ENCODE measurements around the gene PGAP3. TPM values are rescaled to one million over a fixed set of nuclear protein-coding genes. Genes with fewer than 3 reads are reported as not detected.

The PGAP3 gene
- total RNA-seq, 1 experiment from 2014 or later, result 13.2 TPM

GRCh38 chr17:39687101-39687545 lies 734 bp downstream of the PGAP3 start:
- Mint-ChIP-seq H3K27ac (ENCODE audit: low read depth, unreplicated experiment) (peak overlapping the region; percentile 95), H3K27me3 (ENCODE audit: insufficient read depth, unreplicated experiment) (no peaks in the 10 kb centered on the region), H3K4me1 (ENCODE audit: insufficient read depth, unreplicated experiment) (peaks cover 14% of the 10 kb centered on the region), H3K9me3 (ENCODE audit: unreplicated experiment) (no peaks in the 10 kb centered on the region), H3K36me3 (ENCODE audit: insufficient read depth, unreplicated experiment) (peaks cover 11% of the 10 kb centered on the region), H3K4me3 (ENCODE audit: unreplicated experiment) (peak overlapping the region; percentile 79)
- TSS peak; percentile 74 for BruUV-seq (replicated peaks)
- POLR2A ChIA-PET, result interaction anchor here (0.9 to 4.1 kb wide), 8 partner anchors 13 to 83 kb away, joined by 3 to 68 read pairs (median 11); partner anchors contain the start of genes ERBB2, MIEN1 and STARD3
- intact Hi-C loops (cut with micrococcal nuclease), result loop anchor here (5.0 kb wide), 2 partner anchors 50 to 55 kb away; partner anchors contain the start of gene STARD3
- DNase-seq (ENCODE audit: unreplicated experiment), result no peak
- CTCF ChIA-PET, result interaction anchor here (0.6 to 1.1 kb wide), 3 partner anchors 13 to 66 kb away, joined by 3 read pairs; partner anchors contain the start of gene ERBB2
- TF ChIP-seq CTCF (IDR thresholded peaks at IDR 0.05; ENCODE audit: unreplicated experiment), result no peak

GRCh38 chr17:39684369-39685192 lies 3.3 kb downstream of the PGAP3 start:
- no peak overlapping the region for H3K4me3 Mint-ChIP-seq (ENCODE audit: unreplicated experiment)
- POLR2A ChIA-PET, result interaction anchor here (1.3 kb wide), 1 partner anchor 29 kb away, joined by 4 read pairs; no protein-coding TSS in a partner anchor
- no peaks in the 10 kb centered on the region for H3K9me3 Mint-ChIP-seq (ENCODE audit: unreplicated experiment)
- BruUV-seq (replicated peaks), result no TSS peak
- H3K4me1 Mint-ChIP-seq (ENCODE audit: insufficient read depth, unreplicated experiment), result peaks cover 14% of the 10 kb centered on the region
- DNase-seq (ENCODE audit: unreplicated experiment), result no peak
- CTCF ChIA-PET, result interaction anchor here (0.6 to 1.6 kb wide), 4 partner anchors 13 to 236 kb away, joined by 3 to 5 read pairs (median 4); no protein-coding TSS in a partner anchor
- H3K27me3 Mint-ChIP-seq (ENCODE audit: insufficient read depth, unreplicated experiment), result no peaks in the 10 kb centered on the region
- peaks cover 11% of the 10 kb centered on the region for H3K36me3 Mint-ChIP-seq (ENCODE audit: insufficient read depth, unreplicated experiment)
- intact Hi-C loops (cut with micrococcal nuclease), result loop anchor here (5.0 kb wide), 2 partner anchors 47 to 58 kb away; partner anchors contain the start of gene STARD3
- TF ChIP-seq CTCF (IDR thresholded peaks at IDR 0.05; ENCODE audit: unreplicated experiment), result no peak
- no peak overlapping the region for H3K27ac Mint-ChIP-seq (ENCODE audit: low read depth, unreplicated experiment)

GRCh38 chr17:39683295-39683939 lies 4.4 kb downstream of the PGAP3 start:
- DNase-seq (ENCODE audit: unreplicated experiment), result no peak
- intact Hi-C loops (cut with micrococcal nuclease), result no loop called here
- Mint-ChIP-seq H3K27ac (ENCODE audit: low read depth, unreplicated experiment) (no peak overlapping the region), H3K9me3 (ENCODE audit: unreplicated experiment) (no peaks in the 10 kb centered on the region), H3K27me3 (ENCODE audit: insufficient read depth, unreplicated experiment) (no peaks in the 10 kb centered on the region), H3K4me1 (ENCODE audit: insufficient read depth, unreplicated experiment) (peaks cover 6% of the 10 kb centered on the region), H3K4me3 (ENCODE audit: unreplicated experiment) (no peak overlapping the region), H3K36me3 (ENCODE audit: insufficient read depth, unreplicated experiment) (peaks cover 11% of the 10 kb centered on the region)
- no peak for TF ChIP-seq CTCF (IDR thresholded peaks at IDR 0.05; ENCODE audit: unreplicated experiment)
- CTCF ChIA-PET, result interaction anchor here (0.6 to 1.6 kb wide), 3 partner anchors 30 to 70 kb away, joined by 3 to 4 read pairs (median 4); no protein-coding TSS in a partner anchor
- POLR2A ChIA-PET, result interaction anchor here (1.3 kb wide), 1 partner anchor 28 kb away, joined by 4 read pairs; no protein-coding TSS in a partner anchor
- BruUV-seq (replicated peaks), result no TSS peak
